IMR-90 (cell line): ENCODE data around the gene ITGB4. TPM values are rescaled to one million over a fixed set of nuclear protein-coding genes. Genes with fewer than 3 reads are reported as not detected.
A peak's percentile ranks its signal among the peaks of the same experiment; 100 is the strongest.

Experiments
- ATAC-seq: fragments of 200-7000 bp; cut with Tn5 transposase; 2 replicates; pipeline ENCODE4 v1.9.1; 2020; ENCODE audit warnings: low read depth, mild to moderate bottlenecking, moderate library complexity
- BruUV-seq: library from RNA; stranded (reverse); fragments of 400-500 nt; replicated peaks from 2 replicates; lab custom pipeline; 2021; lab: Mats Ljungman, UMichigan
- CTCF ChIA-PET: fragments of 300-600 bp; formaldehyde crosslinking; extraction: SDS; loops from one replicate; lab custom pipeline; 2021; ENCODE audit warnings: antibody characterized with exemption; lab: Yijun Ruan, JAX
- POLR2A ChIA-PET: fragments of 300-600 bp; sonication (Branson Sonifier 250); formaldehyde crosslinking; loops from one replicate; lab custom pipeline; 2022; ENCODE audit warnings: antibody characterized with exemption; ENCODE audit not compliant: unreplicated experiment; lab: Charles Lee
- DNase-seq: peaks from one replicate; pipeline ENCODE4 v3.0.0; 2013
- H2AFZ ChIP-seq: replicated peaks from 2 replicates; pipeline ENCODE3; 2013; ENCODE audit warnings: low read length, mild to moderate bottlenecking; ENCODE audit not compliant: poor library complexity
- H2AK5ac ChIP-seq: 2 replicates; pipeline ENCODE4 v1.6.1; 2013; ENCODE audit warnings: low read depth, low read length, inconsistent platforms
- H2AK9ac ChIP-seq: replicated peaks from 2 replicates; pipeline ENCODE3; 2013; ENCODE audit warnings: mild to moderate bottlenecking, low read depth, low read length, moderate library complexity; ENCODE audit not compliant: poor library complexity
- H2BK120ac ChIP-seq: 2 replicates; pipeline ENCODE4 v1.6.1; 2013; ENCODE audit warnings: low read depth, low read length, inconsistent platforms
- H2BK15ac ChIP-seq: 3 replicates; pipeline ENCODE4 v1.6.1; 2013; ENCODE audit warnings: low read depth, low read length, inconsistent platforms
- H2BK20ac ChIP-seq: 2 replicates; pipeline ENCODE4 v1.6.1; 2013; ENCODE audit warnings: low read depth, mild to moderate bottlenecking, inconsistent platforms, low read length, moderate library complexity
- H2BK5ac ChIP-seq: 2 replicates; pipeline ENCODE4 v1.6.1; 2013; ENCODE audit warnings: mild to moderate bottlenecking, low read depth, low read length, inconsistent platforms; ENCODE audit not compliant: poor library complexity, severe bottlenecking
- H3K14ac ChIP-seq: replicated peaks from 2 replicates; pipeline ENCODE4 v1.6.1; 2013; ENCODE audit warnings: low read depth, low read length, inconsistent platforms
- H3K18ac ChIP-seq: 2 replicates; pipeline ENCODE4 v1.6.1; 2013; ENCODE audit warnings: low read depth, low read length, control low read depth
- H3K23ac ChIP-seq: 2 replicates; pipeline ENCODE4 v1.6.1; 2013; ENCODE audit warnings: low read depth, low read length, inconsistent platforms
- H3K27ac ChIP-seq: 2 replicates; pipeline ENCODE4 v1.5.1; 2013; ENCODE audit warnings: mild to moderate bottlenecking, control low read depth, low read length; ENCODE audit not compliant: insufficient read depth
- H3K27me3 ChIP-seq: 2 replicates; pipeline ENCODE4 v1.6.1; 2013; ENCODE audit warnings: low read length; ENCODE audit not compliant: control insufficient read depth, insufficient read depth
- H3K36me3 ChIP-seq: 2 replicates; pipeline ENCODE4 v1.6.1; 2013; ENCODE audit warnings: low read length, mixed read lengths; ENCODE audit not compliant: control insufficient read depth, insufficient read depth
- H3K4ac ChIP-seq: 2 replicates; pipeline ENCODE4 v1.6.1; 2013; ENCODE audit warnings: low read depth, low read length, inconsistent platforms
- H3K4me1 ChIP-seq: 2 replicates; pipeline ENCODE4 v1.6.1; 2013; ENCODE audit warnings: low read length, mixed read lengths; ENCODE audit not compliant: control insufficient read depth, insufficient read depth
- H3K4me2 ChIP-seq: 2 replicates; pipeline ENCODE4 v1.6.1; 2013; ENCODE audit warnings: low read depth, mild to moderate bottlenecking, control low read depth, low read length, moderate library complexity
- H3K4me3 ChIP-seq: 2 replicates; pipeline ENCODE4 v1.5.1; 2013; ENCODE audit warnings: low read depth, mild to moderate bottlenecking, control low read depth, low read length, moderate library complexity; ENCODE audit not compliant: insufficient read depth
- H3K56ac ChIP-seq: 2 replicates; pipeline ENCODE4 v1.6.1; 2013; ENCODE audit warnings: low read length, inconsistent platforms; ENCODE audit not compliant: insufficient read depth; ENCODE audit errors: extremely low read depth
- H3K79me1 ChIP-seq, 2 experiments: 2 replicates each; pipeline ENCODE4 v1.6.1; 2013; ENCODE audit warnings: low read length in 2 of 2, inconsistent platforms in 1 of 2, low read depth in 1 of 2
- H3K9ac ChIP-seq: 2 replicates; pipeline ENCODE4 v1.6.1; 2013; ENCODE audit warnings: low read depth, low read length, control low read depth
- H3K9me1 ChIP-seq: 2 replicates; pipeline ENCODE4 v1.6.1; 2013; ENCODE audit warnings: low read length, inconsistent platforms; ENCODE audit not compliant: insufficient read depth
- H3K9me3 ChIP-seq: 2 replicates; pipeline ENCODE4 v1.6.1; 2013; ENCODE audit warnings: low read length; ENCODE audit not compliant: control insufficient read depth, insufficient read depth
- H4K20me1 ChIP-seq: 2 replicates; pipeline ENCODE4 v1.6.1; 2013; ENCODE audit warnings: low read length, inconsistent platforms; ENCODE audit not compliant: insufficient read depth
- H4K5ac ChIP-seq: 2 replicates; pipeline ENCODE4 v1.6.1; 2013; ENCODE audit warnings: mild to moderate bottlenecking, low read depth, low read length, control low read depth
- H4K8ac ChIP-seq, 2 experiments: 2 replicates each; pipeline ENCODE4 v1.6.1; 2013; ENCODE audit warnings: low read depth in 2 of 2, low read length in 2 of 2, control low read depth in 1 of 2, inconsistent platforms in 1 of 2
- H4K91ac ChIP-seq: 2 replicates; pipeline ENCODE4 v1.6.1; 2013; ENCODE audit warnings: low read depth, low read length, inconsistent platforms; ENCODE audit not compliant: insufficient read depth
- BHLHE40 ChIP-seq: fragments of 150-350 bp; IDR thresholded peaks from 2 replicates; pipeline ENCODE4 v1.6.1; 2016; ENCODE audit warnings: mild to moderate bottlenecking, low read depth, low read length
- CHD1 ChIP-seq: IDR thresholded peaks from 2 replicates; pipeline ENCODE4 v1.6.1; 2012; ENCODE audit warnings: low read depth, low read length, improper control_type of control experiment
- CTCF ChIP-seq: conservative IDR thresholded peaks from 2 replicates; pipeline ENCODE4 v1.5.1; 2012; ENCODE audit warnings: mild to moderate bottlenecking, low read depth, low read length, improper control_type of control experiment
- FOS ChIP-seq: fragments of 150-350 bp; IDR thresholded peaks from 2 replicates; pipeline ENCODE4 v1.6.1; 2016; ENCODE audit warnings: low read depth, low read length
- MAZ ChIP-seq: IDR thresholded peaks from 2 replicates; pipeline ENCODE4 v1.6.1; 2012; ENCODE audit warnings: low read depth, mild to moderate bottlenecking, low read length, improper control_type of control experiment, moderate library complexity, borderline replicate concordance
- NFE2L2 ChIP-seq: fragments of 150-350 bp; IDR thresholded peaks from 2 replicates; pipeline ENCODE4 v1.6.1; 2016; ENCODE audit warnings: low read depth, mild to moderate bottlenecking, low read length
- POLR2A ChIP-seq: IDR thresholded peaks from 2 replicates; pipeline ENCODE4 v1.6.1; 2012; ENCODE audit warnings: mild to moderate bottlenecking, low read depth, low read length
- USF2 ChIP-seq: fragments of 150-350 bp; IDR thresholded peaks from 2 replicates; pipeline ENCODE4 v1.6.1; 2017; ENCODE audit warnings: mild to moderate bottlenecking, antibody characterized with exemption, low read length, low read depth
- WGBS, 2 experiments: methylation state at CpG; one replicate each; pipeline versions ENCODE4 v1.1.5 to v1.1.7; 2013; ENCODE audit warnings: missing lambda C conversion rate in 2 of 2; ENCODE audit not compliant: insufficient read length in 1 of 2; ENCODE audit errors: extremely low coverage in 2 of 2; 5-methylcytosine and 5-hydroxymethylcytosine counted together
- dilution Hi-C: fragments of 300-500 bp; cut with HindIII; formaldehyde crosslinking; loops from one replicate; pipeline ENCODE4 v1.14.3; 2018; ENCODE audit warnings: low sequenced_read_pairs; ENCODE audit not compliant: unreplicated experiment
- in situ Hi-C: fragments of 300-500 bp; cut with MboI; formaldehyde crosslinking; loops from 3 replicates; pipeline ENCODE4 v1.14.3; 2019; ENCODE audit warnings: low sequenced_read_pairs, inconsistent platforms, mixed read lengths
- intact Hi-C: fragments of 100-400 bp; cut with micrococcal nuclease; formaldehyde crosslinking; loops from 2 replicates; pipeline ENCODE4 v1.10.0; 2022
- polyA plus RNA-seq, 3 experiments: library from polyadenylated mRNA; depleted of rRNA; stranded (reverse); fragments of >200 nt; gene quantifications; 2 replicates each; pipeline ENCODE4 v1.2.3, GENCODE V29; 2012; ENCODE audit warnings: low replicate concordance in 1 of 3
- total RNA-seq: library from RNA; depleted of rRNA; stranded (reverse); fragments of >200 nt; gene quantifications from 2 replicates; pipeline ENCODE4 v1.2.3, GENCODE V29; 2012

Gene ITGB4
- total and polyA plus RNA-seq, 2 of the 4 experiments (the other 2 are of a cell fraction) = under 0.01 to 0.27 TPM

GRCh38 chr17:75774991-75775668 is 53.9 kb downstream of the ITGB4 start:
- Histone ChIP-seq H3K4me2 (no peak overlapping the region), H3K14ac (no peak overlapping the region), H2BK5ac (no peak overlapping the region), H2BK15ac (no peak overlapping the region), H3K79me1 (peaks cover 10 to 35% of the 10 kb centered on the region in 2 experiments), H3K4me3 (no peak overlapping the region), H2BK120ac (no peak overlapping the region), H3K56ac (no peak overlapping the region), H2AK9ac (no peak overlapping the region), H3K27me3 (no peaks in the 10 kb centered on the region), H2AFZ (no peak overlapping the region), H2AK5ac (no peak overlapping the region), H3K36me3 (peaks cover 23% of the 10 kb centered on the region), H3K9me1 (peaks cover 15% of the 10 kb centered on the region), H3K4ac (no peak overlapping the region), H3K27ac (no peak overlapping the region), H4K5ac (no peak overlapping the region), H4K8ac (no peak overlapping the region), H3K23ac (peak overlapping the region; percentile 64; the same call in 1 of the 2 replicates), H3K4me1 (peaks cover 2% of the 10 kb centered on the region), H4K91ac (no peak overlapping the region), H2BK20ac (no peak overlapping the region), H3K9me3 (no peaks in the 10 kb centered on the region), H3K9ac (no peak overlapping the region), H4K20me1 (peaks cover 55% of the 10 kb centered on the region), H3K18ac (no peak overlapping the region)
- DNase-seq (peak; percentile 44), ATAC-seq (no peak)
- dilution Hi-C loops (no loop called here), in situ Hi-C loops (no loop called here), intact Hi-C loops (no loop called here)
- WGBS, 2 experiments = 100% methylated on average over 1 of the region's 6 CpGs; no CpG with 5 or more reads in 1 of the 2 experiments
- ChIA-PET POLR2A (interaction anchor here (0.8 to 1.2 kb wide), 2 partner anchors 10 to 19 kb away, joined by 3 to 6 read pairs; partner anchors contain the start of gene GALK1), CTCF (interaction anchor here (1.2 kb wide), 1 partner anchor 55 kb away, joined by 3 read pairs; no protein-coding TSS in a partner anchor)
- TF ChIP-seq CTCF = no peak
- no peak for TF ChIP-seq BHLHE40
- no peak for TF ChIP-seq MAZ
- no peak for TF ChIP-seq CHD1
- no peak for TF ChIP-seq USF2
- TF ChIP-seq NFE2L2 = no peak
- TF ChIP-seq POLR2A = peak; percentile 81; the same call in 1 of the 2 replicates
- TF ChIP-seq FOS = no peak
- BruUV-seq = no TSS peak
